PC-3 (cell line): ENCODE data around the gene GABRA4.

Experiments used
- CTCF ChIP-seq: fragments of 300-600 bp; sonication (generic); conservative IDR thresholded peaks from 2 replicates; pipeline ENCODE4 v1.5.1; 2017; ENCODE audit warnings: antibody characterized with exemption, low read depth, mild to moderate bottlenecking, low read length
- EZH2 ChIP-seq: fragments of 300-600 bp; sonication (generic); IDR thresholded peaks from one replicate; pipeline ENCODE4 v1.6.1; 2017; ENCODE audit warnings: antibody characterized with exemption, mild to moderate bottlenecking, low read length; ENCODE audit not compliant: unreplicated experiment
- EZH2phosphoT487 ChIP-seq: fragments of 300-600 bp; sonication (generic); IDR thresholded peaks from 2 replicates; pipeline ENCODE4 v1.6.1; 2018; ENCODE audit warnings: mild to moderate bottlenecking, antibody characterized with exemption, low read length, borderline replicate concordance

GRCh38 chr4:46874811-46875210, 118.6 kb downstream of the GABRA4 start:
- TF ChIP-seq CTCF (no peak), EZH2 (no peak), EZH2phosphoT487 (no peak)
